Stomach (tissue), 4 donors: ENCODE measurements around the gene HES6.

Experiments
- CTCF ChIP-seq, 7 experiments: fragments of 450-650 bp in 4 of 7; fragments of 200-600 bp in 3 of 7; sonication (generic) in 3 of 7; IDR thresholded peaks; one replicate each; pipeline ENCODE4 v1.5.1; 2016 to 2019; ENCODE audit warnings: antibody characterized with exemption in 7 of 7, control low read depth in 2 of 7, mild to moderate bottlenecking in 1 of 7
- POLR2A ChIP-seq, 4 donors: fragments of 450-650 bp; IDR thresholded peaks; one replicate each; pipeline ENCODE4 v1.6.1; 2016; ENCODE audit warnings: antibody characterized with exemption in 4 of 4, control low read depth in 2 of 4, mild to moderate bottlenecking in 1 of 4, moderate library complexity in 1 of 4

GRCh38 chr2:238280083-238280825, 40.4 kb upstream of the HES6 start:
- TF ChIP-seq CTCF (IDR thresholded peaks at IDR 0.05): no peak
- no peak for TF ChIP-seq POLR2A (IDR thresholded peaks at IDR 0.05)
